GM12878 (cell line): ENCODE measurements around the gene CNN2. TPM values are rescaled to one million over a fixed set of nuclear protein-coding genes. Genes with fewer than 3 reads are reported as not detected.

ENCODE experiments used
- ATAC-seq: fragments of 200-7000 bp; cut with Tn5 transposase; 3 replicates; pipeline ENCODE4 v1.9.1; 2020; ENCODE audit warnings: mild to moderate bottlenecking, moderate library complexity
- BruUV-seq: library from RNA; stranded (reverse); fragments of 400-500 nt; replicated peaks from 2 replicates; lab custom pipeline; 2021; lab: Mats Ljungman, UMichigan
- CTCF ChIA-PET: fragments of 300-600 bp; sonication (Branson Sonifier 250); formaldehyde crosslinking; extraction: SDS; loops from one replicate; lab custom pipeline; 2021; ENCODE audit warnings: inconsistent platforms; lab: Yijun Ruan, JAX
- POLR2A ChIA-PET: fragments of 350-600 bp; formaldehyde crosslinking; extraction: SDS; loops from one replicate; lab custom pipeline; 2021; ENCODE audit warnings: inconsistent platforms; lab: Charles Lee
- RAD21 ChIA-PET: fragments of 300-600 bp; sonication (Branson Sonifier 250); formaldehyde crosslinking; loops from one replicate; lab custom pipeline; 2023; ENCODE audit warnings: antibody characterized with exemption; ENCODE audit not compliant: unreplicated experiment; lab: Charles Lee
- SMC1A ChIA-PET: fragments of 300-600 bp; sonication (Branson Sonifier 250); formaldehyde crosslinking; loops from one replicate; lab custom pipeline; 2023; ENCODE audit not compliant: unreplicated experiment, uncharacterized antibody; lab: Charles Lee
- DNase-seq: peaks from one replicate; pipeline ENCODE4 v3.0.0-alpha.2; 2011; ENCODE audit warnings: low read depth, low spot score
- FAIRE-seq: peaks from 3 replicates; lab custom pipeline; 2011; peaks lifted over from hg19 to GRCh38; lab: Jason Lieb, UNC
- H2AFZ ChIP-seq: 2 replicates; pipeline ENCODE4 v1.6.0; 2011; ENCODE audit warnings: low read depth, low read length, control low read depth; ENCODE audit not compliant: control insufficient read depth
- H3K27ac ChIP-seq: 2 replicates; pipeline ENCODE4 v1.5.1; 2011; ENCODE audit warnings: control low read depth; ENCODE audit not compliant: control insufficient read depth, insufficient read depth
- H3K27me3 ChIP-seq, 2 experiments: replicated peaks in 1 of 2; 2 replicates each; pipeline versions ENCODE4 v1.6.0 to v1.6.1; 2011; ENCODE audit warnings: low read length in 1 of 2; ENCODE audit not compliant: control insufficient read depth in 2 of 2, insufficient read depth in 2 of 2
- H3K36me3 ChIP-seq, 2 experiments: 2 replicates each; pipeline ENCODE4 v1.5.1; 2011; ENCODE audit warnings: low read length in 1 of 2; ENCODE audit not compliant: control insufficient read depth in 2 of 2, insufficient read depth in 2 of 2
- H3K4me1 ChIP-seq: 2 replicates; pipeline ENCODE4 v1.6.1; 2011; ENCODE audit warnings: mild to moderate bottlenecking, low read length, moderate library complexity, mixed read lengths; ENCODE audit not compliant: control insufficient read depth, insufficient read depth
- H3K4me2 ChIP-seq: 2 replicates; pipeline ENCODE4 v1.6.0; 2011; ENCODE audit warnings: control low read depth; ENCODE audit not compliant: control insufficient read depth, insufficient read depth
- H3K4me3 ChIP-seq: fragments of 200-600 bp; sonication (generic); 2 replicates; pipeline ENCODE4 v1.5.1; 2016
- H3K79me2 ChIP-seq: 2 replicates; pipeline ENCODE4 v1.6.0; 2011; ENCODE audit warnings: low read length; ENCODE audit not compliant: control insufficient read depth, insufficient read depth
- H3K9ac ChIP-seq: 2 replicates; pipeline ENCODE4 v1.8.0; 2011; ENCODE audit warnings: low read length, control low read depth, mixed read lengths; ENCODE audit not compliant: control insufficient read depth, insufficient read depth
- H3K9me3 ChIP-seq: replicated peaks from 3 replicates; pipeline ENCODE4 v1.5.1; 2011; ENCODE audit warnings: mild to moderate bottlenecking, low read length; ENCODE audit not compliant: control insufficient read depth, insufficient read depth
- H4K20me1 ChIP-seq: 2 replicates; pipeline ENCODE4 v1.6.0; 2011; ENCODE audit not compliant: control insufficient read depth, insufficient read depth
- BACH1 ChIP-seq: fragments of 450-650 bp; IDR thresholded peaks from 2 replicates; pipeline ENCODE4 v1.6.1; 2017; ENCODE audit warnings: mild to moderate bottlenecking, borderline replicate concordance
- CHD2 ChIP-seq: IDR thresholded peaks from 2 replicates; pipeline ENCODE4 v1.6.1; 2011; ENCODE audit warnings: low read depth, low read length, improper control_type of control experiment, borderline replicate concordance
- EGR1 ChIP-seq, 2 experiments: IDR thresholded peaks; 1 replicate in 1 of 2; 2 replicates in 1 of 2; pipeline ENCODE4 v1.6.1; 2011 to 2012; ENCODE audit warnings: low read depth in 2 of 2, low read length in 2 of 2, borderline replicate concordance in 1 of 2, mild to moderate bottlenecking in 1 of 2, moderate library complexity in 1 of 2
- HDAC2 ChIP-seq: fragments of 200-600 bp; sonication (generic); IDR thresholded peaks from 2 replicates; pipeline ENCODE4 v1.6.1; 2017
- NFIC ChIP-seq: IDR thresholded peaks from 2 replicates; pipeline ENCODE4 v1.6.1; 2012; ENCODE audit warnings: low read depth, mild to moderate bottlenecking, inconsistent platforms, low read length, moderate library complexity
- POLR2A ChIP-seq: IDR thresholded peaks from 2 replicates; pipeline ENCODE4 v1.6.1; 2011; ENCODE audit warnings: low read depth, mild to moderate bottlenecking, low read length
- POLR2AphosphoS2 ChIP-seq: IDR thresholded peaks from 2 replicates; pipeline ENCODE4 v1.6.1; 2011; ENCODE audit warnings: low read depth, mild to moderate bottlenecking, low read length, improper control_type of control experiment, moderate library complexity
- POLR2AphosphoS5 ChIP-seq: IDR thresholded peaks from 2 replicates; pipeline ENCODE4 v1.6.1; 2011; ENCODE audit warnings: mild to moderate bottlenecking, low read length, inconsistent platforms
- RAD51 ChIP-seq: fragments of 450-650 bp; IDR thresholded peaks from 2 replicates; pipeline ENCODE4 v1.6.1; 2016; ENCODE audit warnings: moderate library complexity, mild to moderate bottlenecking, inconsistent platforms
- RFX5 ChIP-seq: IDR thresholded peaks from 2 replicates; pipeline ENCODE4 v1.6.1; 2011; ENCODE audit warnings: low read depth, low read length, improper control_type of control experiment
- TCF12 ChIP-seq: IDR thresholded peaks from 2 replicates; pipeline ENCODE4 v1.6.1; 2011; ENCODE audit warnings: low read depth, mild to moderate bottlenecking, low read length
- TCF3 ChIP-seq: IDR thresholded peaks from 2 replicates; pipeline ENCODE4 v1.6.1; 2012; ENCODE audit warnings: low read depth, mild to moderate bottlenecking, low read length, borderline replicate concordance; ENCODE audit not compliant: insufficient read depth
- ZBED1 ChIP-seq: IDR thresholded peaks from 2 replicates; pipeline ENCODE4 v1.6.1; 2016; ENCODE audit warnings: borderline replicate concordance
- WGBS: methylation state at CpG from one replicate; pipeline ENCODE4 v1.1.6; 2016; ENCODE audit warnings: low lambda C conversion rate; ENCODE audit not compliant: insufficient replicate concordance, insufficient coverage; ENCODE audit errors: missing lambda C conversion rate; 5-methylcytosine and 5-hydroxymethylcytosine counted together
- in situ Hi-C: fragments of 300-500 bp; cut with MboI; formaldehyde crosslinking; loops from 9 replicates; pipeline ENCODE4 v1.14.3; 2018; ENCODE audit warnings: mixed read lengths
- intact Hi-C: fragments of 100-400 bp; cut with micrococcal nuclease; formaldehyde crosslinking; loops from one replicate; pipeline ENCODE4 v1.14.2; 2022; ENCODE audit not compliant: unreplicated experiment
- polyA plus RNA-seq, 11 experiments: library from polyadenylated mRNA; depleted of rRNA in 4 of 11; unstranded in 6 of 11; stranded (reverse) in 5 of 11; fragments of >200 nt; fragmentation: Nextera tagmentation in 4 of 11; fragmentation: Illumina TruSeq in 1 of 11; extraction: Ambion mirVana in 4 of 11; extraction: Trizol in 1 of 11; gene quantifications; 1 replicate in 1 of 11; 2 replicates in 10 of 11; pipeline versions ENCODE4 v1.2.1 to v1.2.3, GENCODE V29; 2011 to 2016; ENCODE audit warnings: inconsistent platforms in 2 of 11, missing spikeins in 2 of 11, low read depth in 1 of 11
- total RNA-seq, 4 experiments: library from RNA; depleted of rRNA in 3 of 4; stranded (reverse); fragments of >200 nt in 3 of 4; fragmentation: Illumina TruSeq in 1 of 4; extraction: Trizol in 1 of 4; gene quantifications; 2 replicates each; pipeline versions ENCODE4 v1.2.1 to v1.2.3, GENCODE V29; 2013 to 2021
- TF ChIP-seq, protein P1 (sequence below): fragments of 450-650 bp; IDR thresholded peaks from 2 replicates; pipeline ENCODE4 v1.6.1; 2018; ENCODE audit warnings: mild to moderate bottlenecking, low read depth, moderate library complexity; ENCODE audit not compliant: partially characterized antibody

CNN2 gene
- total and polyA plus RNA-seq, 10 of the 15 experiments (the other 5 are each of a cell fraction or from before 2014, with no cell fraction given): 34.7 to 311 (median 172) TPM

DNA sequence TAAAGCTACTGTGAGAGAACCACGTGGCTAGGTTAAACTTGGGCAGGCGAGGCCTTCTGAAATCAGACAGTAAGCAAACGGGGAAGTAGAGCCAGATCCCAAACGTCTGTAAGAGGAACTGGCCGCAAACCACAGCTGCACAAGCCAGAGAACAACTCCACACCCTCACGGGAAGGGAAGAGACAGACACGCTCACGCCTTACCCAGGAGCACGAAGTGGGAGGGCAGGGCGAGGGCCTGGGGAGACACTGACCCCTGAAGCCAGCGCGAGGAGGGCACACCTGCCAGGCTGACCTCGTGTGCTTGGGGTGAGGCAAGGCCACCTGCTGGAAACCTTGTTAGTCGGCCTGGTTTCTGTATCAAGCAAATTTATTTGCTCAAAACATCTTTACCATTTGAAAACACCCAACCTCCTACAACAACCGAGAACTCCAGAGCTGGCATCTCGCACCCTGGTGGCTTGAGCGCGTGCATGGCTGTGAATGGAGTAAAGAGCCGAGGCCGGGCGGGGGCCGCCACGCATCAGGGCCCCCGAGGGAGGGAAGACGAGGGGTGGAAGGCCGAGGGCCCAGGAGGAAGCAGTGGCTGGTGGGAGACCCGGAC lies 61.5 kb downstream of the CNN2 start (continued):
- TF ChIP-seq, protein P1, sequence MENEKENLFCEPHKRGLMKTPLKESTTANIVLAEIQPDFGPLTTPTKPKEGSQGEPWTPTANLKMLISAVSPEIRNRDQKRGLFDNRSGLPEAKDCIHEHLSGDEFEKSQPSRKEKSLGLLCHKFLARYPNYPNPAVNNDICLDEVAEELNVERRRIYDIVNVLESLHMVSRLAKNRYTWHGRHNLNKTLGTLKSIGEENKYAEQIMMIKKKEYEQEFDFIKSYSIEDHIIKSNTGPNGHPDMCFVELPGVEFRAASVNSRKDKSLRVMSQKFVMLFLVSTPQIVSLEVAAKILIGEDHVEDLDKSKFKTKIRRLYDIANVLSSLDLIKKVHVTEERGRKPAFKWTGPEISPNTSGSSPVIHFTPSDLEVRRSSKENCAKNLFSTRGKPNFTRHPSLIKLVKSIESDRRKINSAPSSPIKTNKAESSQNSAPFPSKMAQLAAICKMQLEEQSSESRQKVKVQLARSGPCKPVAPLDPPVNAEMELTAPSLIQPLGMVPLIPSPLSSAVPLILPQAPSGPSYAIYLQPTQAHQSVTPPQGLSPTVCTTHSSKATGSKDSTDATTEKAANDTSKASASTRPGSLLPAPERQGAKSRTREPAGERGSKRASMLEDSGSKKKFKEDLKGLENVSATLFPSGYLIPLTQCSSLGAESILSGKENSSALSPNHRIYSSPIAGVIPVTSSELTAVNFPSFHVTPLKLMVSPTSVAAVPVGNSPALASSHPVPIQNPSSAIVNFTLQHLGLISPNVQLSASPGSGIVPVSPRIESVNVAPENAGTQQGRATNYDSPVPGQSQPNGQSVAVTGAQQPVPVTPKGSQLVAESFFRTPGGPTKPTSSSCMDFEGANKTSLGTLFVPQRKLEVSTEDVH: no peak
- TF ChIP-seq TCF12: 0 out of 2 replicates have a peak, but pooled peaks have one; percentile 10
- no peak for TF ChIP-seq HDAC2
- TF ChIP-seq NFIC: peak; percentile 15; the same call in 1 of the 2 replicates

DNA sequence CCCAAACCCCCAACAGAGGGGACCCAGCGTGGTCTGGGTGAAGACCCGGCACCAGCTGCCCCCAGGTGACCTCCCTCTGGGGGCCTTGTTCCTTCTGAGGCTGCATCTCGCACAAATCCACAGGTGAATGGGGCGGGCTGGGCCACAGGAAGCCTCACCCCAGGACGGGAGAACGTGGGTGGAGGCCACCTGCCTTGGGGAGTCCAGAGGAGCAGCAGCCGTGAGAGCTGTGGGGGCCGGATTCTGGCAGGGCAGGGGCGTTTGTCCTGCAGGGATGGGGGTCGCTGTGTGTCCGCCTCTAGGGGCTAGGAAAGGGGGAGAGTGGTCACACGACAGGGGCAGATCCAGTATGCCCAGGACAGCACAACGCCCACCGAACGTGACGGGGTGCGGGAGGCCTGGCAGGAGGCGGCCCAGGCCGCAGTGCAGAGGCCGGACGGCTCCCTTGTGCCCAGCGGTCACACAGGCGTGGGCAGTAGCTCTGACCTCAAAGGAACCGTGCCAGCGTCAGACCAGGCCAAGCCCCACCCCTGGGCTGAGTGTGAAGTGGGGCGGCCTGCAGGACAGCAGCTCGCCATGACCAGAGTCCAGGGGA lies 62.1 kb downstream of the CNN2 start:
- no TSS peak for BruUV-seq
- H3K4me1 ChIP-seq: peaks cover 29% of the 10 kb centered on the region
- H3K36me3 ChIP-seq: peaks cover 15 to 48% of the 10 kb centered on the region in 2 experiments
- FAIRE-seq: no peak
- H3K27me3 ChIP-seq: no peaks in the 10 kb centered on the region
- no peak overlapping the region for H3K4me3 ChIP-seq
- WGBS: 48% methylated on average over 23 of the region's 27 CpGs
- ChIA-PET RAD21 (interaction anchor here (0.6 to 1.7 kb wide), 4 partner anchors 11 to 170 kb away, joined by 3 to 8 read pairs (median 4); partner anchors contain the start of gene ARHGAP45), CTCF (interaction anchor here (0.7 to 1.2 kb wide), 4 partner anchors 10 to 156 kb away, joined by 3 to 5 read pairs (median 4); no protein-coding TSS in a partner anchor), POLR2A (interaction anchor here (0.5 to 4.9 kb wide), 4 partner anchors 8 to 183 kb away, joined by 3 to 23 read pairs (median 4); partner anchors contain the start of gene ARHGAP45), SMC1A (interaction anchor here (1.0 to 3.0 kb wide), 4 partner anchors 9 to 21 kb away, joined by 3 to 14 read pairs (median 7); partner anchors contain the start of gene ARHGAP45)
- in situ Hi-C loops: no loop called here
- peak overlapping the region; percentile 83 for H3K27ac ChIP-seq
- H3K4me2 ChIP-seq: peak overlapping the region; percentile 50; the same call in 1 of the 2 replicates
- no peaks in the 10 kb centered on the region for H3K9me3 ChIP-seq
- no peaks in the 10 kb centered on the region for H4K20me1 ChIP-seq
- no peak overlapping the region for H2AFZ ChIP-seq
- TF ChIP-seq POLR2A: peak; percentile 71
- TF ChIP-seq RFX5: no peak
- 0 out of 2 replicates have a peak, but pooled peaks have one; percentile 35 for TF ChIP-seq TCF3
- TF ChIP-seq BACH1: peak; percentile 5
- TF ChIP-seq RAD51: no peak
- peak; percentile 1 to 67 for TF ChIP-seq EGR1 (IDR thresholded peaks at IDR 0.05; ENCODE audit: borderline replicate concordance in 1 of 2, low read depth in 2 of 2, low read length in 2 of 2)
- 0 out of 2 replicates have a peak, but pooled peaks have one; percentile 17 for TF ChIP-seq CHD2
- TF ChIP-seq ZBED1: peak; percentile 9; the same call in 1 of the 2 replicates
- peak; percentile 33 for TF ChIP-seq POLR2AphosphoS5
- TF ChIP-seq POLR2AphosphoS2: peak; percentile 68
- peak; percentile 26 for ATAC-seq
- intact Hi-C loops: no loop called here
- peaks cover 7% of the 10 kb centered on the region for H3K79me2 ChIP-seq
- DNase-seq: no peak
- peak overlapping the region; percentile 48; the same call in 1 of the 2 replicates for H3K9ac ChIP-seq
